AG04450 (cell line): Measurements from ENCODE around the gene NCS1. TPM values are rescaled to one million over a fixed set of nuclear protein-coding genes. Genes with fewer than 3 reads are reported as not detected.

Experiments
- CTCF ChIA-PET: fragments of 300-600, 350-600 bp; formaldehyde crosslinking; extraction: SDS; loops from one replicate; lab custom pipeline; 2022; ENCODE audit warnings: antibody characterized with exemption, inconsistent platforms; lab: Charles Lee
- POLR2A ChIA-PET: fragments of 350-600 bp; formaldehyde crosslinking; extraction: SDS; loops from one replicate; lab custom pipeline; 2021; ENCODE audit warnings: antibody characterized with exemption, inconsistent platforms; lab: Yijun Ruan, JAX
- DNase-seq: peaks from one replicate; pipeline ENCODE4 v3.0.0-alpha.2; 2011; ENCODE audit warnings: low read depth, low spot score
- H3K27ac ChIP-seq: one replicate; pipeline ENCODE4 v1.5.1; 2012; ENCODE audit warnings: low read depth, low read length, control low read depth
- H3K27me3 ChIP-seq: one replicate; pipeline ENCODE4 v1.6.0; 2012; ENCODE audit warnings: low read length; ENCODE audit not compliant: control insufficient read depth, insufficient read depth
- H3K4me3 ChIP-seq: 2 replicates; pipeline ENCODE4 v1.5.1; 2011; ENCODE audit warnings: mild to moderate bottlenecking, low read depth, low read length, control low read depth
- H3K9me3 ChIP-seq: 2 replicates; pipeline ENCODE4 v1.5.1; 2012; ENCODE audit warnings: low read length; ENCODE audit not compliant: control insufficient read depth, insufficient read depth
- polyA plus RNA-seq: library from polyadenylated mRNA; depleted of rRNA; stranded (reverse); fragments of >200 nt; gene quantifications from 2 replicates; pipeline ENCODE4 v1.2.3, GENCODE V29; 2011
- TF ChIP-seq, protein P1 (sequence below): IDR thresholded peaks from 2 replicates; pipeline ENCODE4 v1.5.1; 2011; ENCODE audit warnings: low read depth, low read length, control low read depth, inconsistent platforms

The NCS1 gene
- polyA plus RNA-seq, 1 experiment, result 68.3 TPM

DNA sequence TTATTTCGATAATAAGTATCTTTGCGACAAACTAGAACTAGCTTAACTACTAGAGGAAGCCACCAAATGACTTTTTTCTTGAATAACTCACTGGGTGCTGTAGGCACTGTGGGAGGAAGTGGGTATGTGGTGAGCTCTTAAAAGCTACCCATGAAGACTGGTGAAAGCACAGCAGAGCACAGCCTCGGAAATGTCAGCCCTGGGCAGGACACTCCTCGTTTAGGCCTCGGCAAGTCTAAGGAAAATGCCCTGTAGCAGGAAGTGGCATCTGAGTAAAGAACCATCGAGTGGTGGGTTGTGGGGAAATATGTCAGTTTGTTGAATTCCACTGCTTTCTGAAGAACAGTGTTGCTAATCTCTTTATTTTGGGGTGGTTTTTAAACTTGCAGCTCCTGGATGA is 44.0 kb upstream of the NCS1 start:
- no peak for DNase-seq
- ChIA-PET CTCF (interaction anchor here (0.6 to 1.3 kb wide), 3 partner anchors 21 to 115 kb away, joined by 3 to 4 read pairs (median 3); no protein-coding TSS in a partner anchor), POLR2A (no interaction called here)
- Histone ChIP-seq H3K27ac (peak overlapping the region; percentile 99), H3K27me3 (no peaks in the 10 kb centered on the region), H3K4me3 (no peak overlapping the region), H3K9me3 (no peaks in the 10 kb centered on the region)
- TF ChIP-seq, protein P1, sequence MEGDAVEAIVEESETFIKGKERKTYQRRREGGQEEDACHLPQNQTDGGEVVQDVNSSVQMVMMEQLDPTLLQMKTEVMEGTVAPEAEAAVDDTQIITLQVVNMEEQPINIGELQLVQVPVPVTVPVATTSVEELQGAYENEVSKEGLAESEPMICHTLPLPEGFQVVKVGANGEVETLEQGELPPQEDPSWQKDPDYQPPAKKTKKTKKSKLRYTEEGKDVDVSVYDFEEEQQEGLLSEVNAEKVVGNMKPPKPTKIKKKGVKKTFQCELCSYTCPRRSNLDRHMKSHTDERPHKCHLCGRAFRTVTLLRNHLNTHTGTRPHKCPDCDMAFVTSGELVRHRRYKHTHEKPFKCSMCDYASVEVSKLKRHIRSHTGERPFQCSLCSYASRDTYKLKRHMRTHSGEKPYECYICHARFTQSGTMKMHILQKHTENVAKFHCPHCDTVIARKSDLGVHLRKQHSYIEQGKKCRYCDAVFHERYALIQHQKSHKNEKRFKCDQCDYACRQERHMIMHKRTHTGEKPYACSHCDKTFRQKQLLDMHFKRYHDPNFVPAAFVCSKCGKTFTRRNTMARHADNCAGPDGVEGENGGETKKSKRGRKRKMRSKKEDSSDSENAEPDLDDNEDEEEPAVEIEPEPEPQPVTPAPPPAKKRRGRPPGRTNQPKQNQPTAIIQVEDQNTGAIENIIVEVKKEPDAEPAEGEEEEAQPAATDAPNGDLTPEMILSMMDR, result no peak

DNA sequence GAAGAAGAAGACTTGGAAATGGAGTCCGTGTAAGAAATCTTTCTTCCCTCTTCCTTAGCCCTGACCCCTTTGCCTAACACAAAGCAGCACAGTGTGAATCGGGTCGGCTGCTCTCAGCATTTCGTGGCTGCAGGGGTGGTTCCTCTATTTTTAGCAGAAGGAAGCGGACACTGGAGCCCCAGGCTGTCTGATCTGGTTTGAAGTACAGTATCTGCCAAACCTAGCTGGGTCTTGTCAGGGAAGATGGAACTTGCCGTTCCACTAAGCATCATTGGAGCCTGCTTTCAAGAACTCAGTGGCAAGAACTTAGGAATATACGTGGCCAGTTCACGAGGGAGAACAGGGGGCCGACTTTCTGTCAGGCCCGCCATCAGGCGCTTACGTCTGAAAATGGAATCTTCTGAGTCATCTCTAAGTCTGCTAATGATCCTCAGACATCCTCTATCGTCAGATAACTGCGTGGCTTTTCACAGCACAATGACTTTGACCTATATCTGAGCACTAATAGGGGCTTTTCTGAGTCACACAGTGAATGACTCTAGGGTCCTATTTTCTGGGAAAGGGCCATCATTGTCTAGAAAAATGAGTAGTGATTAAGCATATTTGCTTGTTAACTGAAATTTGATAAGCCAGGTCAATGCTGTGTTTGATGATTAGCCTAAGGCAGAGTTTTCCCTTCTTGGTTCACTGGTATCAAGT is 43.3 kb upstream of the NCS1 start:
- DNase-seq, result peak; percentile 78
- Histone ChIP-seq H3K9me3 (no peaks in the 10 kb centered on the region), H3K27me3 (no peaks in the 10 kb centered on the region), H3K27ac (peak overlapping the region; percentile 99), H3K4me3 (no peak overlapping the region)
- ChIA-PET POLR2A (interaction anchor here (0.5 to 1.3 kb wide), 2 partner anchors 15 to 176 kb away, joined by 3 read pairs; no protein-coding TSS in a partner anchor), CTCF (interaction anchor here (0.6 to 1.3 kb wide), 3 partner anchors 22 to 115 kb away, joined by 3 to 4 read pairs (median 3); no protein-coding TSS in a partner anchor)
- TF ChIP-seq, protein P1, result no peak

DNA sequence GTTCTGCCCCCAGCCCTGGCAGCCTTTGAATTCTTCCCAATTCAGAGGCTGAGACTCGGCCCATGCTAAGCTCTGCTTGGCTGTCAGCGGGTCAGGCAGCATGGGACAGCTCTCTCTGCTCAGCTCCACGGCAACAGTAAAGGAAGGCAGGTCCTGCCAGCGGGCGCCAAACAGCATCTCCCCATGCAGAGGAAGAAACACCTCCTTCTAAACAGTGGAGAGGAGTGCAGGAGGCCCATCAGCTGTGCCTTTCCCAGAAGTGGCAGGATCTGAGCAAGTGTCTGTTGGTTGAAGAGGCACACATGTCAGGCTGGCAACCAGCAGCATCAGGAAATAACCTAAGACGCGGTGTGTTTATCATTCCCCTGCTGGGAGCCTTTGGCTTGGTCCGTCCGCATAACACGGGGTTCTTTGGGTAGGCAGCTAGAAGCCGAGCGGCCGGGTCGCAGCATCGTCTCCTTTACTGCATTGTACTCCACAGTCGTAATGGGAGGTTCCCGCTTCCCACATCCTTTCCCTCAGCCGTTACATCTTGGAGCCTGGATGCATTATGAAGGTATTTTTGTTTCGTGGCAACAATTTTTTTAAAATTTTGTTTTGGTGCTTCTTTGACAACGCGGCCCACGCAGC is 42.7 kb upstream of the NCS1 start:
- Histone ChIP-seq H3K9me3 (no peaks in the 10 kb centered on the region), H3K4me3 (no peak overlapping the region), H3K27me3 (no peaks in the 10 kb centered on the region), H3K27ac (peak overlapping the region; percentile 99)
- TF ChIP-seq, protein P1, result no peak
- CTCF ChIA-PET, result no interaction called here
- POLR2A ChIA-PET, result interaction anchor here (0.5 to 1.3 kb wide), 2 partner anchors 14 to 176 kb away, joined by 3 read pairs; no protein-coding TSS in a partner anchor
- DNase-seq, result peak; percentile 67

DNA sequence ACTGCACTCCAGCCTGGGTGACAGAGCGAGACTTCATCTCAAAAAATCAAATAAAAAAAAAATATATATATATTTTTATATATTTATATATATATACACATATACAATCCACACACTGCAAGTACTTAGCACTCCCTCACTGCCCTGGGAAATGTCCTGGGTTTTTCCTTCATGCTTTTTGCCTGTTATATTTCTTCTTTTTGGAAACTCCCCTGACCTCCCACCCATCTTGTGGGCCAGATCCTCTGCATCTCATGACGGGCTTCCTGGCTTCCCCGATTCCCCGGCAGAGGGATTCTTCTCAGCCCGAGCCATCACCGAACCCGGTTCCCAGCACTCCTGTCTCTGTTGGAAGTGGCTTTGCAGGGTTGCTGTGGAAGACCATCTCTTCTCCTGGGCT is 39.5 kb upstream of the NCS1 start:
- Histone ChIP-seq H3K9me3 (no peaks in the 10 kb centered on the region), H3K4me3 (no peak overlapping the region), H3K27ac (no peak overlapping the region), H3K27me3 (no peaks in the 10 kb centered on the region)
- POLR2A ChIA-PET, result no interaction called here
- no peak for DNase-seq
- TF ChIP-seq, protein P1, result no peak
- CTCF ChIA-PET, result no interaction called here
